ENCODE results near the gene KLLN. TPM values are rescaled to one million over a fixed set of nuclear protein-coding genes. Genes with fewer than 3 reads are reported as not detected.
A peak's percentile ranks its signal among the peaks of the same experiment; 100 is the strongest.

The KLLN gene
- total RNA-seq, 1 experiment from 2014 or later = 1.4 TPM

DNA sequence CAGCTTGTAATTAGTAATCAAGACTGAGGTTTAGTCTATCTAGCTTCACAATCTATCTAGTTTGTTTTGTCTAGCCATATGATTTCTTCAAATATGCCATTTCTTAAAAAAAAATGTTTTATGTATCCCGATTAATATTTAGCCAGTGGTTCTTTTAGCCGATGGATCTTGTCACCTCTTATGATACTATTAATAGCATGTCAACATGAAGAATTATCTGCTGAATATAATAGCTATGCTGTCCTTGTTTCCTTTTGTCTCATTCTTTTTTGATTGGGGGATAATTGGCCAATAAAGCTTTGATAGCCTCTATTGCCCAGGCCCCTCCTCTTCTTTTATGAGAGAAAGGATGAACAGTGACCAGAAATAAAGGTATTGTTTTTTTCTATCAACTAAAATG is 32.9 kb upstream of the KLLN start:
- Histone ChIP-seq H3K27ac (ENCODE audit: low read depth, low read length) (no peak overlapping the region), H3K27me3 (ENCODE audit: insufficient read depth, low read length) (no peaks in the 10 kb centered on the region), H3K79me2 (ENCODE audit: insufficient read depth, low read length) (peaks cover 63% of the 10 kb centered on the region), H2AFZ (ENCODE audit: low read depth, low read length, poor library complexity, severe bottlenecking) (no peak overlapping the region), H3K9ac (ENCODE audit: low read length) (no peak overlapping the region), H4K20me1 (ENCODE audit: insufficient read depth) (no peaks in the 10 kb centered on the region), H3K4me2 (ENCODE audit: low read length) (no peak overlapping the region), H3K9me3 (ENCODE audit: control insufficient read depth in 1 of 2, insufficient read depth in 1 of 2, low read depth in 1 of 2, low read length in 2 of 2) (no peaks in the 10 kb centered on the region), H3K4me1 (ENCODE audit: control insufficient read depth in 1 of 2, insufficient read depth in 2 of 2, low read length in 2 of 2) (no peaks in the 10 kb centered on the region), H3K36me3 (ENCODE audit: control insufficient read depth in 1 of 2, insufficient read depth in 2 of 2, low read length in 2 of 2) (0 out of 4 replicates have a peak, but pooled peaks cover 0 to 6% of the 10 kb centered on the region in 2 experiments), H3K4me3 (replicated peaks in 1 of 2; ENCODE audit: low read depth in 1 of 2, low read length in 2 of 2) (no peak overlapping the region), H3K9me2 (ENCODE audit: insufficient read depth) (no peaks in the 10 kb centered on the region)
- ChIA-PET POLR2A (no interaction called here), RAD21 (ENCODE audit: low non-redundant PET in 1 of 2, low total read pairs in 2 of 2, uncharacterized antibody in 2 of 2, unreplicated experiment in 2 of 2) (no interaction called here), CTCF (no interaction called here)
- intact Hi-C loops (cut with micrococcal nuclease) = no loop called here
- no TSS peak for BruUV-seq (replicated peaks)
- TF ChIP-seq JUND (IDR thresholded peaks at IDR 0.05) = no peak
- no peak for TF ChIP-seq EZH2 (IDR thresholded peaks at IDR 0.05)
- TF ChIP-seq RAD21 (IDR thresholded peaks at IDR 0.05; ENCODE audit: low read depth) = no peak
- TF ChIP-seq POLR2A (IDR thresholded peaks at IDR 0.05; ENCODE audit: borderline replicate concordance, extremely low read depth, insufficient read depth, insufficient read length) = no peak
- no peak for TF ChIP-seq EZH2phosphoT487 (IDR thresholded peaks at IDR 0.05; ENCODE audit: borderline replicate concordance)
- TF ChIP-seq, protein P1, sequence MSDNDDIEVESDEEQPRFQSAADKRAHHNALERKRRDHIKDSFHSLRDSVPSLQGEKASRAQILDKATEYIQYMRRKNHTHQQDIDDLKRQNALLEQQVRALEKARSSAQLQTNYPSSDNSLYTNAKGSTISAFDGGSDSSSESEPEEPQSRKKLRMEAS (IDR thresholded peaks at IDR 0.05) = no peak
- no peak for TF ChIP-seq ELF1 (IDR thresholded peaks at IDR 0.05; ENCODE audit: borderline replicate concordance, low read depth)
- ATAC-seq = no peak
- DNase-seq (ENCODE audit: low read depth, low spot score) = no peak

DNA sequence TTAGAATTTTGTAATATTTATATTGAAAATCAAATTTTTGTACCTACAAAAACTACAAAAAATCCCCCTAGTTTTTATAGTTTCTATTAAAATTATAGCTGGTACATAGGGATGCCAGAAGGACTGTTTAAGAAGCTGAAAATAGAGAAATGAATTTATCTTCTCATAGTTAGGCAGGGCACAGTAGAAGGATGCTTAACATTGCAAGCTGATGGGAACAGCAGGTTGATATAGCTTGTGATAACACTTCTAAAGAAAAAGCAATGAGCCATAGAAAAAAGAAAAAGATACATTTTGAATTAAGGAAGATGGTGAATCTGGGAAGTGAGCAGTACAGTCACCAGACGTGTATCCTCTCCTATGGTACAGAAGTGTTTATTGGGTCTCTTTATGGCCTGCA is 32.1 kb upstream of the KLLN start:
- Histone ChIP-seq H3K9me2 (ENCODE audit: insufficient read depth) (no peaks in the 10 kb centered on the region), H3K79me2 (ENCODE audit: insufficient read depth, low read length) (peaks cover 70% of the 10 kb centered on the region), H3K4me3 (replicated peaks in 1 of 2; ENCODE audit: low read depth in 1 of 2, low read length in 2 of 2) (no peak overlapping the region), H3K9me3 (ENCODE audit: control insufficient read depth in 1 of 2, insufficient read depth in 1 of 2, low read depth in 1 of 2, low read length in 2 of 2) (no peaks in the 10 kb centered on the region), H3K27ac (ENCODE audit: low read depth, low read length) (no peak overlapping the region), H3K27me3 (ENCODE audit: insufficient read depth, low read length) (no peaks in the 10 kb centered on the region), H2AFZ (ENCODE audit: low read depth, low read length, poor library complexity, severe bottlenecking) (no peak overlapping the region), H3K36me3 (ENCODE audit: control insufficient read depth in 1 of 2, insufficient read depth in 2 of 2, low read length in 2 of 2) (0 out of 4 replicates have a peak, but pooled peaks cover 0 to 6% of the 10 kb centered on the region in 2 experiments), H3K4me1 (ENCODE audit: control insufficient read depth in 1 of 2, insufficient read depth in 2 of 2, low read length in 2 of 2) (no peaks in the 10 kb centered on the region), H3K9ac (ENCODE audit: low read length) (no peak overlapping the region), H3K4me2 (ENCODE audit: low read length) (no peak overlapping the region), H4K20me1 (ENCODE audit: insufficient read depth) (no peaks in the 10 kb centered on the region)
- CTCF ChIA-PET = no interaction called here
- BruUV-seq (replicated peaks) = TSS peak; percentile 3
- DNase-seq (ENCODE audit: low read depth, low spot score) (no peak), ATAC-seq (no peak)
- RAD21 ChIA-PET (ENCODE audit: low non-redundant PET in 1 of 2, low total read pairs in 2 of 2, uncharacterized antibody in 2 of 2, unreplicated experiment in 2 of 2) = no interaction called here
- intact Hi-C loops (cut with micrococcal nuclease) = no loop called here
- POLR2A ChIA-PET = no interaction called here
- TF ChIP-seq TCF7L2 (IDR thresholded peaks at IDR 0.05; ENCODE audit: borderline replicate concordance, extremely low read depth, insufficient read depth, insufficient read length) (no peak), EZH2 (IDR thresholded peaks at IDR 0.05) (no peak), CBX3 (IDR thresholded peaks at IDR 0.05; ENCODE audit: low read depth) (no peak), JUND (IDR thresholded peaks at IDR 0.05) (no peak), POLR2A (IDR thresholded peaks at IDR 0.05; ENCODE audit: borderline replicate concordance, extremely low read depth, insufficient read depth, insufficient read length) (no peak), ELF1 (IDR thresholded peaks at IDR 0.05; ENCODE audit: borderline replicate concordance, low read depth) (no peak), FOSL1 (IDR thresholded peaks at IDR 0.05; ENCODE audit: low read depth) (no peak), EZH2phosphoT487 (IDR thresholded peaks at IDR 0.05; ENCODE audit: borderline replicate concordance) (no peak), EGR1 (IDR thresholded peaks at IDR 0.05; ENCODE audit: low read depth) (no peak), YY1 (IDR thresholded peaks at IDR 0.05; ENCODE audit: extremely low read depth, insufficient replicate concordance, low read depth, low read length) (no peak), ZFX (IDR thresholded peaks at IDR 0.05) (no peak)
- TF ChIP-seq, protein P2, sequence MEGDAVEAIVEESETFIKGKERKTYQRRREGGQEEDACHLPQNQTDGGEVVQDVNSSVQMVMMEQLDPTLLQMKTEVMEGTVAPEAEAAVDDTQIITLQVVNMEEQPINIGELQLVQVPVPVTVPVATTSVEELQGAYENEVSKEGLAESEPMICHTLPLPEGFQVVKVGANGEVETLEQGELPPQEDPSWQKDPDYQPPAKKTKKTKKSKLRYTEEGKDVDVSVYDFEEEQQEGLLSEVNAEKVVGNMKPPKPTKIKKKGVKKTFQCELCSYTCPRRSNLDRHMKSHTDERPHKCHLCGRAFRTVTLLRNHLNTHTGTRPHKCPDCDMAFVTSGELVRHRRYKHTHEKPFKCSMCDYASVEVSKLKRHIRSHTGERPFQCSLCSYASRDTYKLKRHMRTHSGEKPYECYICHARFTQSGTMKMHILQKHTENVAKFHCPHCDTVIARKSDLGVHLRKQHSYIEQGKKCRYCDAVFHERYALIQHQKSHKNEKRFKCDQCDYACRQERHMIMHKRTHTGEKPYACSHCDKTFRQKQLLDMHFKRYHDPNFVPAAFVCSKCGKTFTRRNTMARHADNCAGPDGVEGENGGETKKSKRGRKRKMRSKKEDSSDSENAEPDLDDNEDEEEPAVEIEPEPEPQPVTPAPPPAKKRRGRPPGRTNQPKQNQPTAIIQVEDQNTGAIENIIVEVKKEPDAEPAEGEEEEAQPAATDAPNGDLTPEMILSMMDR (IDR thresholded peaks at IDR 0.05 in 2 of 3, conservative IDR thresholded peaks at IDR 0.05 in 1 of 3; ENCODE audit: borderline replicate concordance in 1 of 3, insufficient read depth in 1 of 3, low read depth in 2 of 3, low read length in 2 of 3) = no peak
- TF ChIP-seq, protein P3, sequence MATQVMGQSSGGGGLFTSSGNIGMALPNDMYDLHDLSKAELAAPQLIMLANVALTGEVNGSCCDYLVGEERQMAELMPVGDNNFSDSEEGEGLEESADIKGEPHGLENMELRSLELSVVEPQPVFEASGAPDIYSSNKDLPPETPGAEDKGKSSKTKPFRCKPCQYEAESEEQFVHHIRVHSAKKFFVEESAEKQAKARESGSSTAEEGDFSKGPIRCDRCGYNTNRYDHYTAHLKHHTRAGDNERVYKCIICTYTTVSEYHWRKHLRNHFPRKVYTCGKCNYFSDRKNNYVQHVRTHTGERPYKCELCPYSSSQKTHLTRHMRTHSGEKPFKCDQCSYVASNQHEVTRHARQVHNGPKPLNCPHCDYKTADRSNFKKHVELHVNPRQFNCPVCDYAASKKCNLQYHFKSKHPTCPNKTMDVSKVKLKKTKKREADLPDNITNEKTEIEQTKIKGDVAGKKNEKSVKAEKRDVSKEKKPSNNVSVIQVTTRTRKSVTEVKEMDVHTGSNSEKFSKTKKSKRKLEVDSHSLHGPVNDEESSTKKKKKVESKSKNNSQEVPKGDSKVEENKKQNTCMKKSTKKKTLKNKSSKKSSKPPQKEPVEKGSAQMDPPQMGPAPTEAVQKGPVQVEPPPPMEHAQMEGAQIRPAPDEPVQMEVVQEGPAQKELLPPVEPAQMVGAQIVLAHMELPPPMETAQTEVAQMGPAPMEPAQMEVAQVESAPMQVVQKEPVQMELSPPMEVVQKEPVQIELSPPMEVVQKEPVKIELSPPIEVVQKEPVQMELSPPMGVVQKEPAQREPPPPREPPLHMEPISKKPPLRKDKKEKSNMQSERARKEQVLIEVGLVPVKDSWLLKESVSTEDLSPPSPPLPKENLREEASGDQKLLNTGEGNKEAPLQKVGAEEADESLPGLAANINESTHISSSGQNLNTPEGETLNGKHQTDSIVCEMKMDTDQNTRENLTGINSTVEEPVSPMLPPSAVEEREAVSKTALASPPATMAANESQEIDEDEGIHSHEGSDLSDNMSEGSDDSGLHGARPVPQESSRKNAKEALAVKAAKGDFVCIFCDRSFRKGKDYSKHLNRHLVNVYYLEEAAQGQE (IDR thresholded peaks at IDR 0.05; ENCODE audit: low read depth) = no peak
- TF ChIP-seq, protein P1 (IDR thresholded peaks at IDR 0.05) = no peak

All from HCT116 (cell line).